ENCODE measurements around the gene RPL10L. TPM values are rescaled to one million over a fixed set of nuclear protein-coding genes. Genes with fewer than 3 reads are reported as not detected.

The RPL10L gene
- polyA plus RNA-seq (not detected in 3 replicates), polyA minus RNA-seq (not detected in 3 replicates)
- polyA plus RNA-seq (2011; ENCODE audit: low read depth) = not detected
- not detected in 2 replicates for polyA plus RNA-seq (2011; cell fraction: cytosol; rRNA removed)
- polyA plus RNA-seq (2011; cell fraction: nucleus; rRNA removed) = not detected in 2 replicates
- polyA plus RNA-seq (2012; ENCODE audit: low replicate concordance) = not detected in 2 replicates
- polyA minus RNA-seq (2011; cell fraction: cytosol; rRNA and poly(A)+ RNA removed) = not detected
- not detected in 2 replicates for polyA minus RNA-seq (2011; cell fraction: nucleus; rRNA and poly(A)+ RNA removed)

GRCh38 chr14:46651526-46652144 lies at the start of gene RPL10L:
Gene RPL10L, minus strand, starts transcription at chr14:46651781. Its CDS starts 45 bp downstream, at chr14:46651736.
- FAIRE-seq (no peak), DNase-seq (ENCODE audit: low read depth, low spot score) (no peak)
- Histone ChIP-seq H3K79me2 (ENCODE audit: control insufficient read depth, insufficient read depth, low read length) (no peaks in the 10 kb centered on the region), H3K9me1 (ENCODE audit: control insufficient read depth, extremely low read depth, insufficient read depth, low read length) (no peaks in the 10 kb centered on the region), H3K4me3 (ENCODE audit: control insufficient read depth in 2 of 3, extremely low read depth in 1 of 3, insufficient read depth in 2 of 3, low read depth in 1 of 3, low read length in 3 of 3) (no peak within 1 kb of the TSS), H3K4me2 (ENCODE audit: control insufficient read depth, extremely low read depth, insufficient read depth, low read depth, low read length) (no peak within 1 kb of the TSS), H3K9ac (ENCODE audit: control insufficient read depth, extremely low read depth, insufficient read depth, low read length) (no peak within 1 kb of the TSS), H4K20me1 (ENCODE audit: control insufficient read depth, extremely low read depth, insufficient read depth, low read length) (no peaks in the 10 kb centered on the region), H3K9me3 (ENCODE audit: control insufficient read depth, low read depth, low read length) (no peaks in the 10 kb centered on the region), H3K4me1 (ENCODE audit: control insufficient read depth, extremely low read depth, insufficient read depth, low read length) (no peaks in the 10 kb centered on the region), H3K27me3 (ENCODE audit: control insufficient read depth, extremely low read depth, insufficient read depth, low read length) (no peaks in the 10 kb centered on the region), H3K36me3 (ENCODE audit: control insufficient read depth in 2 of 2, extremely low read depth in 1 of 2, insufficient read depth in 2 of 2, low read length in 2 of 2) (no peaks in the 10 kb centered on the region), H3K27ac (ENCODE audit: control insufficient read depth, insufficient read depth, low read length) (no peak within 1 kb of the TSS), H2AFZ (ENCODE audit: control insufficient read depth, low read length) (no peak within 1 kb of the TSS)
- TF ChIP-seq EZH2 (IDR thresholded peaks at IDR 0.05; ENCODE audit: low read length) = no peak
- TF ChIP-seq, protein P1, sequence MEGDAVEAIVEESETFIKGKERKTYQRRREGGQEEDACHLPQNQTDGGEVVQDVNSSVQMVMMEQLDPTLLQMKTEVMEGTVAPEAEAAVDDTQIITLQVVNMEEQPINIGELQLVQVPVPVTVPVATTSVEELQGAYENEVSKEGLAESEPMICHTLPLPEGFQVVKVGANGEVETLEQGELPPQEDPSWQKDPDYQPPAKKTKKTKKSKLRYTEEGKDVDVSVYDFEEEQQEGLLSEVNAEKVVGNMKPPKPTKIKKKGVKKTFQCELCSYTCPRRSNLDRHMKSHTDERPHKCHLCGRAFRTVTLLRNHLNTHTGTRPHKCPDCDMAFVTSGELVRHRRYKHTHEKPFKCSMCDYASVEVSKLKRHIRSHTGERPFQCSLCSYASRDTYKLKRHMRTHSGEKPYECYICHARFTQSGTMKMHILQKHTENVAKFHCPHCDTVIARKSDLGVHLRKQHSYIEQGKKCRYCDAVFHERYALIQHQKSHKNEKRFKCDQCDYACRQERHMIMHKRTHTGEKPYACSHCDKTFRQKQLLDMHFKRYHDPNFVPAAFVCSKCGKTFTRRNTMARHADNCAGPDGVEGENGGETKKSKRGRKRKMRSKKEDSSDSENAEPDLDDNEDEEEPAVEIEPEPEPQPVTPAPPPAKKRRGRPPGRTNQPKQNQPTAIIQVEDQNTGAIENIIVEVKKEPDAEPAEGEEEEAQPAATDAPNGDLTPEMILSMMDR (optimal IDR thresholded peaks at IDR 0.05 in 1 of 3, IDR thresholded peaks at IDR 0.05 in 1 of 3, conservative IDR thresholded peaks at IDR 0.05 in 1 of 3; ENCODE audit: extremely low read depth in 1 of 3, insufficient read depth in 2 of 3, low read length in 3 of 3) = no peak
- dilution Hi-C loops (cut with MboI; ENCODE audit: extremely low pct_ligation_motif_present, low sequenced_read_pairs) = no loop called here

GRCh38 chr14:46691819-46692218 lies 40.2 kb upstream of the RPL10L start:
- DNase-seq (ENCODE audit: low read depth, low spot score) = no peak
- H3K79me2 ChIP-seq (ENCODE audit: control insufficient read depth, insufficient read depth, low read length) = no peaks in the 10 kb centered on the region
- dilution Hi-C loops (cut with MboI; ENCODE audit: extremely low pct_ligation_motif_present, low sequenced_read_pairs) = no loop called here

More at GRCh38 chr14:46691819-46692218, 40.2 kb upstream of the RPL10L start:
- Histone ChIP-seq H2AFZ (ENCODE audit: control insufficient read depth, low read length) (no peak overlapping the region), H3K9me3 (ENCODE audit: control insufficient read depth, low read depth, low read length) (no peaks in the 10 kb centered on the region), H3K9me1 (ENCODE audit: control insufficient read depth, extremely low read depth, insufficient read depth, low read length) (no peaks in the 10 kb centered on the region), H3K4me1 (ENCODE audit: control insufficient read depth, extremely low read depth, insufficient read depth, low read length) (no peaks in the 10 kb centered on the region), H3K27ac (ENCODE audit: control insufficient read depth, insufficient read depth, low read length) (no peak overlapping the region), H3K27me3 (ENCODE audit: control insufficient read depth, extremely low read depth, insufficient read depth, low read length) (no peaks in the 10 kb centered on the region), H3K4me3 (ENCODE audit: control insufficient read depth in 2 of 3, extremely low read depth in 1 of 3, insufficient read depth in 2 of 3, low read depth in 1 of 3, low read length in 3 of 3) (no peak overlapping the region), H3K36me3 (ENCODE audit: control insufficient read depth in 2 of 2, extremely low read depth in 1 of 2, insufficient read depth in 2 of 2, low read length in 2 of 2) (no peaks in the 10 kb centered on the region), H3K4me2 (ENCODE audit: control insufficient read depth, extremely low read depth, insufficient read depth, low read depth, low read length) (no peak overlapping the region), H4K20me1 (ENCODE audit: control insufficient read depth, extremely low read depth, insufficient read depth, low read length) (no peaks in the 10 kb centered on the region), H3K9ac (ENCODE audit: control insufficient read depth, extremely low read depth, insufficient read depth, low read length) (no peak overlapping the region)
- no peak for FAIRE-seq
- TF ChIP-seq EZH2 (IDR thresholded peaks at IDR 0.05; ENCODE audit: low read length) = no peak
- TF ChIP-seq, protein P1 (optimal IDR thresholded peaks at IDR 0.05 in 1 of 3, IDR thresholded peaks at IDR 0.05 in 1 of 3, conservative IDR thresholded peaks at IDR 0.05 in 1 of 3; ENCODE audit: extremely low read depth in 1 of 3, insufficient read depth in 2 of 3, low read length in 3 of 3) = no peak

Data from keratinocyte (primary cell).